ENCODE data around the gene CYTL1. TPM values are rescaled to one million over a fixed set of nuclear protein-coding genes. Genes with fewer than 3 reads are reported as not detected.

Gene CYTL1
- total RNA-seq, 1 donor from 2014 or later, result 67.3 TPM

GRCh38 chr4:4989083-4989622 is 30.1 kb downstream of the CYTL1 start:
- Mint-ChIP-seq H3K9me3 (ENCODE audit: low read depth) (no peaks in the 10 kb centered on the region), H3K4me3 (ENCODE audit: unreplicated experiment) (no peak overlapping the region), H3K27ac (ENCODE audit: unreplicated experiment) (no peak overlapping the region), H3K27me3 (ENCODE audit: low read depth) (no peaks in the 10 kb centered on the region), H3K36me3 (ENCODE audit: low read depth) (no peaks in the 10 kb centered on the region), H3K4me1 (ENCODE audit: low read depth) (peaks cover 14% of the 10 kb centered on the region)
- TF ChIP-seq CTCF (IDR thresholded peaks at IDR 0.05), result no peak
- DNase-seq (ENCODE audit: low spot score), result no peak

- no peak for DNase-seq (ENCODE audit: low spot score)
- H3K4me3 Mint-ChIP-seq (ENCODE audit: unreplicated experiment), result no peak overlapping the region
- no peaks in the 10 kb centered on the region for H3K36me3 Mint-ChIP-seq (ENCODE audit: low read depth)
- no peaks in the 10 kb centered on the region for H3K9me3 Mint-ChIP-seq (ENCODE audit: low read depth)
- no peak for TF ChIP-seq CTCF (IDR thresholded peaks at IDR 0.05)
- peaks cover 14% of the 10 kb centered on the region for H3K4me1 Mint-ChIP-seq (ENCODE audit: low read depth)
- H3K27me3 Mint-ChIP-seq (ENCODE audit: low read depth), result peaks cover 4% of the 10 kb centered on the region
- H3K27ac Mint-ChIP-seq (ENCODE audit: unreplicated experiment), result no peak overlapping the region
These were observed 31.6 kb downstream of the CYTL1 start for GRCh38 chr4:4987656-4988055.

- Mint-ChIP-seq H3K27ac (ENCODE audit: unreplicated experiment) (no peak overlapping the region), H3K4me1 (ENCODE audit: low read depth) (peaks cover 10% of the 10 kb centered on the region), H3K27me3 (ENCODE audit: low read depth) (peaks cover 4% of the 10 kb centered on the region), H3K4me3 (ENCODE audit: unreplicated experiment) (no peak overlapping the region), H3K36me3 (ENCODE audit: low read depth) (no peaks in the 10 kb centered on the region), H3K9me3 (ENCODE audit: low read depth) (no peaks in the 10 kb centered on the region)
- no peak for DNase-seq (ENCODE audit: low spot score)
- no peak for TF ChIP-seq CTCF (IDR thresholded peaks at IDR 0.05)
These were observed 32.4 kb downstream of the CYTL1 start for GRCh38 chr4:4986841-4987240.

- DNase-seq (ENCODE audit: low spot score), result no peak
- peak; percentile 68 for TF ChIP-seq CTCF (IDR thresholded peaks at IDR 0.05)
- no peak overlapping the region for H3K27ac Mint-ChIP-seq (ENCODE audit: unreplicated experiment)
- H3K4me3 Mint-ChIP-seq (ENCODE audit: unreplicated experiment), result no peak overlapping the region
- H3K27me3 Mint-ChIP-seq (ENCODE audit: low read depth), result peaks cover 4% of the 10 kb centered on the region
- no peaks in the 10 kb centered on the region for H3K9me3 Mint-ChIP-seq (ENCODE audit: low read depth)
- peaks cover under 1% of the 10 kb centered on the region for H3K4me1 Mint-ChIP-seq (ENCODE audit: low read depth)
- H3K36me3 Mint-ChIP-seq (ENCODE audit: low read depth), result no peaks in the 10 kb centered on the region
These were observed 33.4 kb downstream of the CYTL1 start for GRCh38 chr4:4985844-4986243.

- TF ChIP-seq CTCF (IDR thresholded peaks at IDR 0.05), result no peak
- no peaks in the 10 kb centered on the region for H3K4me1 Mint-ChIP-seq (ENCODE audit: low read depth)
- no peaks in the 10 kb centered on the region for H3K36me3 Mint-ChIP-seq (ENCODE audit: low read depth)
- no peak overlapping the region for H3K27ac Mint-ChIP-seq (ENCODE audit: unreplicated experiment)
- no peak overlapping the region for H3K4me3 Mint-ChIP-seq (ENCODE audit: unreplicated experiment)
- H3K9me3 Mint-ChIP-seq (ENCODE audit: low read depth), result no peaks in the 10 kb centered on the region
- DNase-seq (ENCODE audit: low spot score), result no peak
- peaks cover 4% of the 10 kb centered on the region for H3K27me3 Mint-ChIP-seq (ENCODE audit: low read depth)
These were observed 34.2 kb downstream of the CYTL1 start for GRCh38 chr4:4985036-4985435.

Measured in chondrocyte (in vitro differentiated cells).